AG09309 (cell line): ENCODE results near the gene ANKRD33.

Source experiments
- DNase-seq: peaks from one replicate; pipeline ENCODE4 v3.0.0-alpha.2; 2010; ENCODE audit warnings: low read depth
- H3K4me3 ChIP-seq: 2 replicates; pipeline ENCODE4 v1.5.1; 2011; ENCODE audit warnings: mild to moderate bottlenecking, low read depth, low read length, moderate library complexity; ENCODE audit not compliant: control insufficient read depth
- CTCF ChIP-seq: IDR thresholded peaks from 2 replicates; pipeline ENCODE4 v1.5.1; 2011; ENCODE audit warnings: mild to moderate bottlenecking, low read depth, low read length, inconsistent platforms; ENCODE audit not compliant: insufficient read depth, control insufficient read depth; ENCODE audit errors: missing control alignments

ANKRD33 gene

DNA sequence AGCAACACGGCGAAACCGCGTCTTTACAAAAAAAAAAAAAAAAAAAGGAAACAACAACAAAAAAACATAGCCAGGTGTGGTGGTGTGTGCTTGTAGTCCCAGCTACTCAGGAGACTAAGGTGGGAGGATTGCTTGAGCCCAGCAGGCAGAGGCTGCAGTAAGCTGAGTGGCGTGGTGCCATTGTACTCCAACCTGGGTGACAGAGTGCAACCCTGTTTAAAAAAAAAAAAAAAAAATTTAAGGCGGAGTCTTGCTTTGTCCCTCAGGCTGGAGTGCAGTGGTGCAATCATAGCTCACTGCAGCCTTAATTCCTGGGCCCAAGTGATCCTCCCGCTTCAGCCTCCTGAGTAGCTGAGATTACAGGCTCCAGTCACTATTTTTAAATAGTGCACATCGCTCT is 21.1 kb upstream of the ANKRD33 start:
- H3K4me3 ChIP-seq: no peak overlapping the region
- TF ChIP-seq CTCF: no peak
- DNase-seq: no peak

DNA sequence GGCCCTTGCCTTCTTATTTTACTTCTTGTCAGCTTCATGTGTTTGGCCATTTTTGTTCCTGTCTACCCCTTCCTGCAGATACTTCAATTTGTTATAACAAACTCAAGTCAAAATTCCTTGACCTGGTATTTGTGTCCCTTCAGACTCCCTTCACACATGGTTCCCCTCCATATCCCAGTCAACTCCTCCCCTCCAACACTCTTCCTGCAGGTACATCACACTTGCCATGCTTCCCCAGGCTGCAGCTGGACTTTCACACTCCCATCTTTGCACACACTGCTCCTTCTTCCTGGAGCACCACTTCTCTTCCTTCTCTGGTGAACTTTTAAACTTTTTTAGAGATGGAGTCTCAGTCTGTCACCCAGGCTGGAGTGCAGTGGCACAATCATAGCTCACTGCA is 20.5 kb upstream of the ANKRD33 start:
- DNase-seq: no peak
- H3K4me3 ChIP-seq: no peak overlapping the region
- TF ChIP-seq CTCF: no peak

DNA sequence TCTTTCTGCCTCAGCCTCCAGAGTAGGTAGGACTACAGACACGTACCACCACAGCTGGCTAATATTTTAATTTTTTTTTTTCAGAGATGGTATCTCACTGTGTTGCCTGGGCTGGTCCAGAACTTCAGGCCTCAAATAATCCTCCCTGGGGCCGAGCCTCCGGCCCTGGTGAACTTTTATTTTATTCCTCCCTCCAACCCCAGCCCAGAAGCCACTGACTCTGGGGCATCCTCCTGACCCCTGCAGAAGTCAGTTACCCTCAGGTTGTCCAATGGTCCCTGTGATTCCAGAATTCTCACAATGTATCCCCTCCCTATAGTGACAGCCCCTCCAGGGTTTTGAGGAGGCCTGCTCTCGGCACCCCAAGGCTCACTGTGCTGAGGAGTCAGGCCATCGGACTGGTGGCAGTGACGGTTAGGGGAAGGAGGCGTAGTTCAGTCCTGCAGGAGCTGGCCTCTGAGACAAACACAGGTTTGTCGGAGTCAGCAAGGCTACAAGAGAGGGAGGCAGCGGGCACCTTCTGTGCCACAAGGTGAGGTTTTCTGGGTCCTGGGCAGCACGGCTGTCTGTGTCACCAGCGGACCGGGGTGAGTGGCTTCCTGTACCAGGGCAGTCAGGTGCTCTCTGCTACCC is 20.0 kb upstream of the ANKRD33 start:
- no peak for TF ChIP-seq CTCF
- no peak overlapping the region for H3K4me3 ChIP-seq
- DNase-seq: no peak

DNA sequence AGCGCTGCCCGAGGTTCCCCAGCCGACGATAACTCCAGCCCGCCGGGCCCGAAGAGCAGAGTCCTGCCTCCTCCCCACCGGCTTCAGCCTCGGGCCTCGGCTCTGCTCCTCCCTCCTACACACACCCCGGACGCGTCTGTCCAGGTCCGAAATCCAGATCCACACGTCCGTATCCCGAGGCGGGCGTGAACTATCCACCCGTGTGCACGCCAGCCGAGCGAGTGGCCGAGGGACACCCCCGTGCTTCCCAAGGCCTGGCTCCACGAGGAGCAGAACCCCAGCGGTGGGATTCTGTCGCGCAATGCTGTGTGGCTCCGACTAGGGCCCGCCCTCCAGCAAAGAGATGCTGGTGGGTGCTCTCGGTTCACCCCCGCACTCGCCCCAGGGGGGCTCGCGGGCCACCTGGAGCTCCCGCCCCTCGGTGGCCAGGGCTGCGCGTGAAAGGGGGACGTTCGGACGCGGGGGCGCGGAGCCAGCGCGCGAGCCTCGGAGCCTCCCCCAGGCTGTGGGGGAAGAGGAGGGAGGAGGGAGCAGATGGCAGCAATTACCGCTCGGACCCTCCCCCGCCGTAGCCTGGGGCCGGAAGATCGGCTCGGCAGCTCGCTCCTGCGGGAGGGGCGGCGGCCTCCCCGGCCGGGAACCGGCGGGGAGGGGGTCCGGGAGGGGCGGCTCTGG is 18.9 kb upstream of the ANKRD33 start:
- TF ChIP-seq CTCF: no peak
- no peak for DNase-seq
- H3K4me3 ChIP-seq: peak overlapping the region; percentile 48

- no peak for DNase-seq
- peak overlapping the region; percentile 48 for H3K4me3 ChIP-seq
- TF ChIP-seq CTCF: no peak
Observed at GRCh38 chr12:51869496-51869865, 18.4 kb upstream of the ANKRD33 start.

DNA sequence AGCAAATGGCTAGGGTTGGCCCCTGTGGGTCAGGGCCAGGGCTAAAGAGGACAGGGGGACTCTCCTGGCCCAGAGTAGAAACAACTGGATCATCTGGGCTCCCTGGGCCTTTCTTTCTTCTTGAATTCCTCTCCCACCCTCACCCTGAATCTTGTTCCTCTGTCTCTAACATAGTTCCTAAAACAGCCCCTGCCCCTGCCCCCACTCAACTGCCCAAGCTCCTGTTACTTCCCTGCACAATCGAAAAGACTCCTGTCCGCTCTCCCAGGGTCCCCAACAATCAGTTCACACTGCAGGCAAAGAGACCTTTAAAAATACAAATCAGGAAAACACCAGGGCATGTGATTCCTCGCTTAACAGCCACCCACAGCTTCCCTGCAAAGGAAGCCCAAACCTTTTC is 18.0 kb upstream of the ANKRD33 start:
- TF ChIP-seq CTCF: no peak
- H3K4me3 ChIP-seq: no peak overlapping the region
- DNase-seq: no peak
